Endothelial cell (in vitro differentiated cells): ENCODE measurements around the gene KIF5C. TPM values are rescaled to one million over a fixed set of nuclear protein-coding genes. Genes with fewer than 3 reads are reported as not detected.

Experiments used
- DNase-seq: peaks from one replicate; pipeline ENCODE4 v3.0.0; 2021; ENCODE audit warnings: low spot score
- H3K27ac Mint-ChIP-seq: one replicate; pipeline ENCODE4 v1.8.0; 2021; ENCODE audit warnings: mixed read lengths, inconsistent platforms; ENCODE audit not compliant: unreplicated experiment
- H3K27me3 Mint-ChIP-seq: one replicate; pipeline ENCODE4 v1.8.0; 2021; ENCODE audit warnings: mild to moderate bottlenecking, moderate library complexity, mixed read lengths, inconsistent platforms; ENCODE audit not compliant: unreplicated experiment
- H3K36me3 Mint-ChIP-seq: one replicate; pipeline ENCODE4 v1.8.0; 2021; ENCODE audit warnings: mild to moderate bottlenecking, low read depth, mixed read lengths, inconsistent platforms; ENCODE audit not compliant: unreplicated experiment
- H3K4me1 Mint-ChIP-seq: one replicate; pipeline ENCODE4 v1.8.0; 2021; ENCODE audit warnings: mild to moderate bottlenecking, mixed read lengths, inconsistent platforms; ENCODE audit not compliant: unreplicated experiment
- H3K4me3 Mint-ChIP-seq: one replicate; pipeline ENCODE4 v1.8.0; 2021; ENCODE audit warnings: mild to moderate bottlenecking, mixed read lengths, inconsistent platforms; ENCODE audit not compliant: unreplicated experiment
- H3K9me3 Mint-ChIP-seq: one replicate; pipeline ENCODE4 v1.8.0; 2021; ENCODE audit warnings: mixed read lengths, inconsistent platforms; ENCODE audit not compliant: unreplicated experiment
- CTCF ChIP-seq: fragments of 200-600 bp; sonication (generic); IDR thresholded peaks from one replicate; pipeline ENCODE4 v1.5.0; 2021; ENCODE audit warnings: antibody characterized with exemption; ENCODE audit not compliant: unreplicated experiment
- total RNA-seq: library from RNA; stranded (reverse); fragmentation: NEBNext Ultra II Directional; extraction: Animal tissue kit (Norgen Biotek cat#: 25700); gene quantifications from one replicate; pipeline ENCODE4 v1.2.1, GENCODE V29; 2021; ENCODE audit not compliant: unreplicated experiment

KIF5C gene
- total RNA-seq, 1 donor from 2014 or later = 50.6 TPM

DNA sequence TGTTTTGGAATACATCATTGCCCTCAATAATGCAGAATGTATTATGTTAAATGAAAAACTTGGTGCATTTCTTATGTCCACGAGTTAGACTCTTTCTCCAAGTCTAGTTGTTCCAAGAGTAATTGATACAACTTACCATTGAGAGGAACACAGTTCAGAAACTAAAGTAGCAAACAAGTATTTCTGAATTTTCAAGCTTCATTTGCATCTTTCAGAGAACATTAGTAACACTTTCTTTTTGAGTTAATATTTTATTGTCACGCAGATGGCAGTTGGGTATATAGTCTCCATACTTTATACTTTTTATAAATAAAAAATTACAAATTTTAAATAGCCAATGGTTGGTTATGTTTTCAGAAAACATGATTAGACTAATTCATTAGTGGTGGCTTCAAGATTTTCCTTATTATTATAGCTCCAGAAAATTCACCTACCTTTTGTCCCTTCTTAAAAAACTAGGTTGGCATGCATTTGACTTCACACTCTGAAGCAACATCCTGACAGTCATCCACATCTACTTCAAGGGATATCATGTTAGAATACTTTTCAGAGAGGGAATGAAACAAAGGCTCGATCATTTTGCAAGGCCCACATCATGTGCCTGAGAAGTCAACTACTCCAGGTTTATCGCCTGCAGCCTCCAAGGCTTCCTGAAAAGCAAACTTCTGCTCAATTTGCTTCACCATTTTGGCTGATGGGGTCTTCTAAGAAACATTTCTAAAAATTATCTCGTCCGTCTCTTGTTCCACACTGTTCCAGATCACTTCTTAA is 193.4 kb downstream of the KIF5C start:
- H3K4me1 Mint-ChIP-seq = peaks cover 2% of the 10 kb centered on the region
- no peak overlapping the region for H3K4me3 Mint-ChIP-seq
- H3K9me3 Mint-ChIP-seq = no peaks in the 10 kb centered on the region
- H3K36me3 Mint-ChIP-seq = no peaks in the 10 kb centered on the region
- no peak for TF ChIP-seq CTCF
- H3K27ac Mint-ChIP-seq = no peak overlapping the region
- peaks cover under 1% of the 10 kb centered on the region for H3K27me3 Mint-ChIP-seq
- DNase-seq = no peak

DNA sequence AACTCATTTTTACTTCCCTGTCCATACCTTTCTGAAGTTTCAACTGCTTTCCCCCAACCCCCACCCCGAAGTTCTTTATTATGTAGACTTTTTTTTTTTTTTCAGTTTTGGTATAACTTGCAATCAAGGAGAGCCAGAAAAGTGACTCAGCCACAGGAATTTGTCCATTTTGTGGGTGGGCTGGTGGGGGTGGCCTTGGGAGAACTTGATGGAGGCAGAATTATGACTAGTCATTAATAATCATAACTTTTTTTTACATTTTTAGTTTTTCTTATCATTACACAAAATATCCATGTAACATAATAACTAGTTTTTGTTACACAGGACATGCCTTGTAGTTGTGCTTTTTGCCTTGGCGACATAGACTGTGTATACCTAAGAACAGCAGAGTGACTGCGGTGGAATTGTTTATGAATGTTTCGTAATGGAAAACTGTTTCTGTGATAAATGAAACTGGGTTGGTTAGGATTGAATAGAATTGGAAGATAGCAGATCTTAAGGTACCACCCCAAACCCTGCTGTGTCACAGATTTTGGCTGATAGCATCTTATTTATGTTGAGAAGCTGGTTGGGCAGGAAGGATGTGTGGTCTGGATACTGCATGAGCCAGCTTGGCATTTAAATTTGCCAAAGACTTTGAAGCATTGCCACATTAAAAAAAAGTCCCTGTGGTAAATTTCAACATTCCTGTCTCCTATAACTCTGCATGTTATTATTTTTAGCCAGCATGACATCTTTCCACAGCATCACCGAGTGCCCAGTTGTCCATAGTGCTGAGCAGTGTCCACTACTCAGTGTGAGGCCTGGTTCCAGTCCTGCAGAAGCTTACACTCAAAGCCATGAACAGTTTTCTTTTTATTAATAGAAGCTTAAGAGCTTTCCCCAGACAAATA is 194.2 kb downstream of the KIF5C start:
- Mint-ChIP-seq H3K27me3 (peaks cover 3% of the 10 kb centered on the region), H3K4me1 (peaks cover 2% of the 10 kb centered on the region), H3K27ac (no peak overlapping the region), H3K9me3 (no peaks in the 10 kb centered on the region), H3K4me3 (no peak overlapping the region), H3K36me3 (no peaks in the 10 kb centered on the region)
- DNase-seq = no peak
- TF ChIP-seq CTCF = no peak

- peaks cover 3% of the 10 kb centered on the region for H3K27me3 Mint-ChIP-seq
- no peaks in the 10 kb centered on the region for H3K9me3 Mint-ChIP-seq
- H3K36me3 Mint-ChIP-seq = no peaks in the 10 kb centered on the region
- H3K4me1 Mint-ChIP-seq = no peaks in the 10 kb centered on the region
- no peak overlapping the region for H3K27ac Mint-ChIP-seq
- no peak for TF ChIP-seq CTCF
- DNase-seq = no peak
- H3K4me3 Mint-ChIP-seq = no peak overlapping the region
Observed at GRCh38 chr2:149070681-149071320, 195.8 kb downstream of the KIF5C start.

- H3K4me1 Mint-ChIP-seq = peaks cover 21% of the 10 kb centered on the region
- H3K36me3 Mint-ChIP-seq = no peaks in the 10 kb centered on the region
- H3K27me3 Mint-ChIP-seq = peaks cover 3% of the 10 kb centered on the region
- no peak for TF ChIP-seq CTCF
- no peak overlapping the region for H3K4me3 Mint-ChIP-seq
- no peak for DNase-seq
- no peak overlapping the region for H3K27ac Mint-ChIP-seq
- H3K9me3 Mint-ChIP-seq = no peaks in the 10 kb centered on the region
Observed at GRCh38 chr2:149075105-149075504, 200.1 kb downstream of the KIF5C start.
